Astrocyte (in vitro differentiated cells and primary cell): ENCODE data around the gene GJB4.

Experiments
- CTCF ChIP-seq: IDR thresholded peaks from 2 replicates; pipeline ENCODE4 v1.5.1; 2011; ENCODE audit warnings: low read depth, mild to moderate bottlenecking, inconsistent platforms, low read length, moderate library complexity; ENCODE audit not compliant: insufficient read depth
- EZH2 ChIP-seq: IDR thresholded peaks from 2 replicates; pipeline ENCODE4 v1.6.1; 2012; ENCODE audit warnings: mild to moderate bottlenecking, low read length, inconsistent platforms; ENCODE audit not compliant: insufficient read depth

- TF ChIP-seq CTCF (no peak), EZH2 (no peak)
These were observed 31.4 kb downstream of the GJB4 start for GRCh38 chr1:34790985-34791384.
